LoVo (cell line): Measurements from ENCODE around the gene NRN1L.

Experiments used
- DNase-seq: peaks from one replicate; pipeline ENCODE4 v3.0.0-alpha.2; 2016; ENCODE audit warnings: low spot score

The NRN1L gene

GRCh38 chr16:67917140-67917851 lies 32.6 kb downstream of the NRN1L start:
- no peak for DNase-seq

- peak; percentile 33 for DNase-seq
These were observed 33.2 kb downstream of the NRN1L start for GRCh38 chr16:67917852-67918236.

- no peak for DNase-seq
These were observed 35.0 kb downstream of the NRN1L start for GRCh38 chr16:67919622-67920221.

- no peak for DNase-seq
These were observed 37.5 kb downstream of the NRN1L start for GRCh38 chr16:67922221-67922620.

GRCh38 chr16:67922740-67923139 lies 38.1 kb downstream of the NRN1L start:
- no peak for DNase-seq

GRCh38 chr16:67923414-67924116 lies 38.9 kb downstream of the NRN1L start:
- no peak for DNase-seq

GRCh38 chr16:67924140-67924906 lies 39.6 kb downstream of the NRN1L start:
- DNase-seq: no peak

GRCh38 chr16:67926181-67926750 lies 41.6 kb downstream of the NRN1L start:
- DNase-seq: no peak

- no peak for DNase-seq
These were observed 42.7 kb downstream of the NRN1L start for GRCh38 chr16:67927131-67927941.

GRCh38 chr16:67928147-67928546 lies 43.5 kb downstream of the NRN1L start:
- no peak for DNase-seq

GRCh38 chr16:67928561-67929364 lies 44.1 kb downstream of the NRN1L start:
- peak; percentile 57 for DNase-seq

GRCh38 chr16:67930191-67930590 lies 45.5 kb downstream of the NRN1L start:
- no peak for DNase-seq

GRCh38 chr16:67930678-67931211 lies 46.1 kb downstream of the NRN1L start:
- no peak for DNase-seq

- DNase-seq: no peak
These were observed 47.2 kb downstream of the NRN1L start, which contains the start of gene CTRL for GRCh38 chr16:67931712-67932461. Gene CTRL (minus strand): TSS chr16:67931862. CDS start chr16:67931852, 10 bp downstream.

GRCh38 chr16:67932462-67932840 lies 47.8 kb downstream of the NRN1L start:
- DNase-seq: no peak

GRCh38 chr16:67933805-67934204 lies 49.1 kb downstream of the NRN1L start:
- no peak for DNase-seq

GRCh38 chr16:67934306-67935100 lies 49.8 kb downstream of the NRN1L start:
- DNase-seq: no peak

GRCh38 chr16:67935101-67935401 lies 50.4 kb downstream of the NRN1L start:
- DNase-seq: no peak
